Transverse colon (tissue), 4 donors: ENCODE results near the gene SNTG2.
"Not testable (repeated sequence)": the region's sequence is repeated elsewhere in the genome, so short reads cannot be mapped to it uniquely, and the experiment has no call there.

Source experiments
- CTCF ChIP-seq, 5 experiments: fragments of 200-600 bp in 3 of 5; fragments of 450-650 bp in 2 of 5; sonication (generic) in 3 of 5; IDR thresholded peaks; 1 replicate in 2 of 5; 2 replicates in 3 of 5; pipeline ENCODE4 v1.5.1; 2016 to 2017; ENCODE audit warnings: antibody characterized with exemption in 5 of 5, inconsistent platforms in 3 of 5, mild to moderate bottlenecking in 2 of 5, moderate library complexity in 1 of 5
- EP300 ChIP-seq: sonication (generic); formaldehyde crosslinking; IDR thresholded peaks from one replicate; pipeline ENCODE4 v1.6.1; 2017; ENCODE audit warnings: antibody characterized with exemption, low read depth
- POLR2AphosphoS5 ChIP-seq, 3 donors: sonication (generic); formaldehyde crosslinking; IDR thresholded peaks; one replicate each; pipeline ENCODE4 v1.6.1; 2016; ENCODE audit warnings: antibody characterized with exemption in 3 of 3

DNA sequence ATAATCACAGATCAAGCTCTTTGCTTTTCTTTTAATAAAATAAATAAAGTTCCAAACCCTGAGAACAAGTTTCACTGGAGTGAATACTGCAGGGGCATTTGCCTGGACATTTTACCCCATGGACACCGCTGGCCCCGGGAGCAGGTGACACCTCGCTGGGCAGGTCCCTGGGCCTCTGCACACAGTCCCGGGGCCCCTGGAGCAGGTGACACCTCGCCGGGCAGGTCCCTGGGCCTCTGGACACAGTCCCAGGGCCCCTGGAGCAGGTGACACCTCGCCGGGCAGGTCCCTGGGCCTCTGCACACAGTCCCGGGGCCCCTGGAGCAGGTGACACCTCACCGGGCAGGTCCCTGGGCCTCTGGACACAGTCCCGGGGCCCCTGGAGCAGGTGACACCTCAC lies 464.3 kb downstream of the SNTG2 start:
- not testable (repeated sequence) for TF ChIP-seq POLR2AphosphoS5 (IDR thresholded peaks at IDR 0.05); EP300; CTCF (IDR thresholded peaks at IDR 0.05)
